ENCODE measurements around the gene SHMT2.

DNA sequence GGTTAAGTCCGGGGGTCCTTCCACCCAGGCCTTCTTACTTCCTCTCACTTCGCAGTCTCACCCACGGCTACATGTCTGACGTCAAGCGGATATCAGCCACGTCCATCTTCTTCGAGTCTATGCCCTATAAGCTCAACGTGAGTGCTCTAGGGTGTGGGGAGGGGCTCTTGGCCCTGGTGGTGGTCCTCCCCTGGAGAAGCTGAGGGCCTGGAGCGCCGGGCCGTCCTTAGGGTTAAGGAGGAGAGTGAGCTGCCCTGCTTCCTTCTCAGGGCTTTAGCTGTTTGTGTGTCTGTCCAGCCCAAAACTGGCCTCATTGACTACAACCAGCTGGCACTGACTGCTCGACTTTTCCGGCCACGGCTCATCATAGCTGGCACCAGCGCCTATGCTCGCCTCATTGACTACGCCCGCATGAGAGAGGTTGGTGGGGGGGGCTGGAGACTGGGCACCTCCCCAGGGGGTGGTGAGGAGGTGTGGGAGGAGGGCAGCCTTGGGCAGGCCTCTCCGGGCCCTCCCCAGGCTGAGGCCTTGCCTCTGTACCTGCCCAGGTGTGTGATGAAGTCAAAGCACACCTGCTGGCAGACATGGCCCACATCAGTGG, 2.7 kb downstream of the SHMT2 start:
- TF ChIP-seq, protein P1, sequence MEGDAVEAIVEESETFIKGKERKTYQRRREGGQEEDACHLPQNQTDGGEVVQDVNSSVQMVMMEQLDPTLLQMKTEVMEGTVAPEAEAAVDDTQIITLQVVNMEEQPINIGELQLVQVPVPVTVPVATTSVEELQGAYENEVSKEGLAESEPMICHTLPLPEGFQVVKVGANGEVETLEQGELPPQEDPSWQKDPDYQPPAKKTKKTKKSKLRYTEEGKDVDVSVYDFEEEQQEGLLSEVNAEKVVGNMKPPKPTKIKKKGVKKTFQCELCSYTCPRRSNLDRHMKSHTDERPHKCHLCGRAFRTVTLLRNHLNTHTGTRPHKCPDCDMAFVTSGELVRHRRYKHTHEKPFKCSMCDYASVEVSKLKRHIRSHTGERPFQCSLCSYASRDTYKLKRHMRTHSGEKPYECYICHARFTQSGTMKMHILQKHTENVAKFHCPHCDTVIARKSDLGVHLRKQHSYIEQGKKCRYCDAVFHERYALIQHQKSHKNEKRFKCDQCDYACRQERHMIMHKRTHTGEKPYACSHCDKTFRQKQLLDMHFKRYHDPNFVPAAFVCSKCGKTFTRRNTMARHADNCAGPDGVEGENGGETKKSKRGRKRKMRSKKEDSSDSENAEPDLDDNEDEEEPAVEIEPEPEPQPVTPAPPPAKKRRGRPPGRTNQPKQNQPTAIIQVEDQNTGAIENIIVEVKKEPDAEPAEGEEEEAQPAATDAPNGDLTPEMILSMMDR (IDR thresholded peaks at IDR 0.05): no peak
- TF ChIP-seq POLR2A (IDR thresholded peaks at IDR 0.05): no peak

All from prostate gland (tissue), 2 donors.